Measurements from ENCODE around the gene TACC3.

DNA sequence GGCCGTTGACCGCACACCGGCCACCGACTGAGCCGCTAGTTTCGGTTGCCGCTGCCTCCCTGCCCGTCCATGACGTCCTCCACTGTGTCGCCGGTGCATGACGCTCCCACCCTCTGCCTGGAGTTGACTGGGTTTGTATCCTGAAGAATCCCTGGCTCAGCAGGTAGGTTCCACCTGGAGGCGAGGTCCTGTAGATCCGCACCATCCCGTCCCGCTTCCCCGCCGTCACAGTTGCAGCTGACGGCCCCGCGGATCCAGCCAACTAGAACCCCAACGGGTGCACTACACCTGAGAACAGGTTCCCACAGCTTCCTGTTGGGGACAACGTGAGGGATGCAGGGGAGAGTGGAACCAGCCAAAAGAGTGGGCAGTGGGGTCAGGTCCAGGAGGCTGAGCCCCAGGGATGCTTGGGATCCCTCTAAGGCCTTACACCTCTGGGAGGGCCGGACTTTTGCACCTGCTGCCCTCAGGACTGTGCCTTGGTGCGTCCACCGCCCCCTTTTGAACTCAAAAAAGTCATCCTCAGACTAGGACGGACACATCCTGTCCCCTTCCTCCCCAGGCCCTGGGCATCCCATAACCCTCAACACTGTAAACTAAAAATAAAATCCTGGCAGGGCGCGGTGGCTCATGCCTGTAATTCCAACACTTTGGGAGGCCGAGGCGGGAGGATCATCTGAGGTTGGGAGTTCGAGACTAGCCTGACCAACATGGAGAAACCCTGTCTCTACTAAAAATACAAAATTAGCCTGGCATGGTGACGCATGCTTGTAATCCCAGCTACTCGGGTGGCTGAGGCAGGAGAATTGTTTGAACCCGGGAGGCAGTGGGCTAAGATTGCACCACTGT lies 8.1 kb upstream of the TACC3 start:
- no peak for TF ChIP-seq CTCF (IDR thresholded peaks at IDR 0.05)
- TF ChIP-seq POLR2A (IDR thresholded peaks at IDR 0.05) = no peak
